Measurements from ENCODE around the gene GMDS.

The GMDS gene

DNA sequence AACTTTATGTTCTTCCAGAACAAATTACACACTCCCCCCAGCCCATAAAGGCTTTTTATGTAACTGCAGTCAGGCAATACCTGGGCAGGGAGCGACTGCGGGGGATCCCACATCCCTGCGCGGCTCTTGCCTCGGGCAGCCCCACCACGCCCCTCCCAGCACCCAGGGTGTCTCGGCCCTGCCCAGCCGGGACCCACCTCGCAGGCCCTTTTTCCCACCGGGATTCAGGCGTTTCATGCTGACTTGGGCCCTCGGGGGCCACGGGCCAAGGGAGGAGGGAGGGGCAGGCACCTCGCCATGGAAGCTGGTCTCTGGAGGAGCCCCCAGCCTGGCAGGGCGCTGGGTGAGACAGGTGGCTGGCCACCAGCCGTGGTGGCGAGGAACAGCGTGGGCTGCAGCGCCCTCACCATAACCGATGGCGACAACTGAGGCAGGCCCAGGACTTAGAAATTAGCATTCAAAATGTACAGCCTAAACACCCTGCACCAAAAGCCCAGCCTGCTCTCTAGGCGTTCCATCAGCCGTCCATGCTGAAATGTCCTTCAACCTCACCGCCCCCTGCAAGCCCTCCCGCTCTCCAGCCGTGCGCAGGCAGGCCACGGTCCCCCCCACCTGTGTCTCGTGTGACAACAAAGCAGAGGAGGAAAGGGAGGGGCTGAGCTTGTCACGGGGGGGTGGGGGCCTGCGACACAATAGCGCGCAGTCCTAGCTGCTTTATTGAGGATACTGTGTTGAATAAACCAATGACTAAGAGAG is 650.8 kb downstream of the GMDS start:
- DNase-seq: no peak

DNA sequence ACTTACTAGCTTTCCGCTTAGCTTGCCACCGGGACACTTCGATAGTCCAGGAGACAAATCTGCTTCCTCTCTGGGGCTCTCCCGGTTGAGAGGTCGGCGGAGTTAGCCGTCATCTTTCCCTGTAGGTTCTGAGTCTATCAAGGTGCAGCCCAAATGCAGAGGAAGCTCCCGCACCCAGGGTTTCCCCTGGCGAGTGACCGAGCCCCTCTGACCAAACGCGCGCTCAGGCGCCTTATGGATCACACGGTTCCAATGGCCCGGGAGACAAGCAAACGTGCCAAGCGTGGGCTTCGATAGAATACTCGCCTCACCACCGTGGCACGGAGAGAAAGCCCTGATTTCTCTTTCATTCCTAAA is 651.5 kb downstream of the GMDS start:
- DNase-seq: no peak

DNA sequence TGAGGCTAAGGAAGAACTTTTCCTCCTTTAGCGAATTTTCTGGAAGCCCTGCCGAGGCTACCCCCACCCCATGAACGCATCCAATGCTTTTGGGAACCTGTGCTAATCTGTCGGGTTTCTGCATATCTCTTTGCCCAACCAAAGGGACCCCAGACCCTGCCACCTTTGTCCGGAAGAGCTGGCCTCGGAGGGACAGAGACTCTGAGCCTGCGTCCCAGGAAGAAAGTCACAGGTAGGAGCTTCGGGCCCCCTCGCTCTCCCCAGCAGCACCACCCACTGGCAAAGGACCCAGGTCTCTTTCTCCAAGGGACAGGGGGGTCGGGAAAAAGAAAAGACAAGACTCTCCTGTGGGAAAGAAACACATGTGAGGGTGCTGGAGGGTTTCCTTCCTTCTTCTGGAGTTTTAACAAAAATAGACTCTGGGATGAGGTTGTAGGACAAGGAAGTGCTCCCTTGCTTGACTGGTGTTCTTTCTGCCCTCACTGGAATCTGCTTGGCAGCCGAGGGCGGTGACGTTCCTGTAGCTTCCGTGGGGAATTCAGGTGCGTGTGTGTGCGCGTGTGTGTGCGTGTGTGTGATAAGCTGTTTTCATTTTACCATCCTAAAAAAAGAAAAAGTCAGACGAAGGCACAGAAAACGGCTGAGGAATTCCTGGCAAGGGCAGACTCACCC is 652.0 kb downstream of the GMDS start:
- no peak for DNase-seq

DNA sequence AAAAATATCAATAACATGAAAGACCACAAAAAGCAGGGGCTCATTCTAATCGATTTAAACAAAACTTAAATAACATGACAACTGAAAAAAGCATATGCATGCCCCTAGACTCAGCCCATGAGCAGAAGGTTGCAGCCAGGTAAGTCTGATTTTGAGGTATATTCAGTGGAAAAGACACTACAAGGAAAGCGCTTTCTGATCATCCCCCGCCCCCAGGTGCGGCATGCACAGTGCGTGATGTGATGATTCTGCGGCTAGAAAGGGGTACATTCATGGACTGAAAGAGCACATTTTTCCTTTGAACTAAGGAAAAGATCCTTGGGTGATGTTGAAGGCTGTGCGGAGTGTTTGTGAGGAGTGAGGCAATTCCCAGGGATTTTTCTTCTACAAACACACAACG is 652.6 kb downstream of the GMDS start:
- no peak for DNase-seq

DNA sequence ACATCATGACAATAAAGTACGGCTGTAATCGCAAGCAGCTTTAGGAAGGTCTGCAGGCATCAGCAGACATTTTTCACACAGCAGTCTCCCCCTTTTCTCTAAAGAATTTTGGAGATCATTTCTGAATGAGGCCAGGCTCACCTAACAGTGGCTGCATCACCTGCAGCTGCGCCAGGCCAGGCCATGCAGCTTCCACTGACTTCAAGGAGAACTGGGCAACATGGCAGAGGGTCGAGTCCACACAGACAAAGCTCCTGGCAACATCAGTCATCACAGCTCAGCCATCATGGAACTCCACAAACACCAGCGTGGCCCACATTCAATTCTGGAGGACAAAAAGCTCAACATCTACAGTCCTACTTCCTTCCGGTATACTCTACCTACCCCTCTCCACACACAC is 653.5 kb downstream of the GMDS start:
- DNase-seq: no peak

DNA sequence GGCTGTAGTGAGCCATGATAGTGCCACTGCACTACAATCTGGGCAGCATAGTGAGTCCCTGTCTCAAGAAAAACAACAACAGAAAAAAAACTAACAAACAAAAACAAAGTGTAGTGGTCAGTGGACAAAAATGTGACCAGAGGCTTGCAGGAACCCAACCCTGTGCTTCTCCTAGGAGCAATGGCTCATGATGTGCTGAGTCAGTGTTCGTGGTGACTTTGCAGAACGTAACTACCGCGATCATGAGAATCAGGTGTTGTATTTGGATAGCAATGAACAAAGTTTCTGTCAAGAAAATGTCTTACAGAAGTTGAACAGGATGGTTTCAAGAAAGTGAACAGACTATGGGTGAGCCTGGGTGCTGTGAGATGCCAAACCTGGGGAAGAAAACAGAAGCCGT is 654.2 kb downstream of the GMDS start:
- DNase-seq: no peak

DNA sequence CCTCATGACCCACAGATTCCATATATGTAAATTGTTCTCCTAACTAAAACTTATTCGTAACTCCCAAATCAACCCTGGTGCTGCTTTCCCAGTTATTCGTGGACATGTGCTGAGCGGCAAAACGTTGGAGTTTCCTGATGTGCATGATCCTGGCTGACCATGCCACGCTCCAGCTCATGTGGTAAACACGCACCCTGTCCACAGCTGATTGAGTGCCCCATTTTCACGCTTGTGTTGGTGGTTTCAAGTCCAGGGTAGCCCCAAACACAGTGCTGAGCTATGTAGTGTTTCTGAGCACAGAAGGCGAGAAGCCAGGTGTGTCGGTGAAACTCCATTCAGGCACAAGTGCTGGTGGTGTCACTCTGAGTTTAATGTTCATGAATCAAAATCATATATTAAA is 654.8 kb downstream of the GMDS start:
- no peak for DNase-seq

DNA sequence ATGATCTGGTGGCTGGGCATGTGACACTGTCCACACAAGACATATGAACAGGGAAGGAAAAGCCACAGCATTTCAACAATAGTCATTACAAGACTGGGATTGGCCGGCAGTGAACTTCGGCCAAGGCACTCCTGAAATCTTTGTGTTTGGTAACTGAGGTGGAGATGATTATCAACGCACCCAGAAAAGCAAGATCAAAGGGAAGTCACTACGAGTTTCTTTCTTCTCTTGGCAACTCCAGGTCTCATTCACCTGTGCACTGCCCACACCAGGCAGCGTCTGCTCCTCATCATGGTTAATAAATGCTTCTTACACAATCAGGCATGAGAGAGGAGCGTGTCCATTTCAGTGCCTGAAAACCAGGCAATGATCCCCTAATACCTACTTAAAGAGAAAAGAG is 656.2 kb downstream of the GMDS start:
- no peak for DNase-seq

DNA sequence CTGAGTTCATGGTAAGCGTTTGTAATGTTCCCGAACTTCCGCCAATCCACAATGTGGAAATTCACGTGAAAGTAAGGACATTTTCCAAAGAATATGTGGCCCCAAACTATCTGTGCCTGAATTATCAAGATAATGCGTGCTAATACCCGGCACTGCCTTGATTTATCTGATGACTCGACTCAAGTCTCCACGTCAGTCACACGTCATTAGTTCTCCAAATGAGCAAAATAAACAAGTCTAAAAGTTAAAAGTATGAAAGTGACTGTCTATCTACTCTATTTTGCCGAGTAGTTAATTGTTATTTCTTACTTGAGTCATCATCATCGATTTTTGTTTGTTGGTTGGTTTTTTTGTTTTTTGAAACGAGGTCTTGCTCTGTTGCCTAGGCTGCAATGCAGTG is 657.4 kb downstream of the GMDS start:
- no peak for DNase-seq

DNA sequence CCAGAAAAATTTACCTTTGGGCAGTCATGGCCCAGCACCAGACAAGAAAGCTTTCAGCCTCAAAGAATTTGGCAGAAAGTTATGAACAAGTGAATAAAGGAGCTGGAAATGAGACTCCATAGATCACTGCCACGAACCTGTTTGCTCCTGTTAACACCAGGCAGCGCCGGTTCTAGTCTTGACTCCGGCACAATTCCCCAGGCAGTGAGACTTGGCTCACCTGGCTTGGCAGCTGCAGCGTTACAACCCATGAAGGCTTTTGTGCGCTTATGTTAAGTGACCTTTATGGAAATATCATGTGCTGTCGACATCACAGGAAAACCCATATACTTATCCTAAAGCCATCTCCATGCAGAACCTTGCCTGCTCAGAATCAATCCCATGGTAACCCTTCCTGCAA is 657.9 kb downstream of the GMDS start:
- DNase-seq: no peak

DNA sequence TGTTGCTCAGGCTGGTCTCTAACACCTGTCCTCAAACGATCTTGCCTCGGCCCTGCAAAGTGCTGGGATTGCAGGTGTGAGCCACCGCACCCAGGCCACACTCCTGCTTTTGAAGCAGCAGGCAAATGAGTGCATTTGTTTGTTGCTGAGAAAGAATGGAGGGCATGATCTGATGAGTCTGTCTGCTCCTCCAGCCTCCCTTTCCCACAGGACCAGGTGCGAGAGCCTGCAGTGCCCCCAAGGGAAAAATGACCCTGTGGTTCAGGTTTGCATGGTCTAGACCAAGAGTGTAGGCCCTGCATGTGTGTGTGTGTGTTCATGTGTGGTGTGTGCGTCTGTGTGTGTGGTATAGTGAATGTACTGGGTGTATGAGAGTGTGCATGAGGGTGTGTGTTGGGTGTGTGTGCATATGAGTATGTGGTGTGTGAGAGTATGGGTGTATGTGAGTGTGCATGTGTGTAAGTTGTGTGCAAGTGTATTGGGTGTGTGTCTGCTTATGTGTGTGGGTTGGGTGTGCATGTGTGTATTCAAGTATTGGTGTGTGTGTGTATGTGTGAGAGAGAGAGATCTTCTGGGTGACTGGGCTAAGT is 658.4 kb downstream of the GMDS start:
- DNase-seq: no peak

DNA sequence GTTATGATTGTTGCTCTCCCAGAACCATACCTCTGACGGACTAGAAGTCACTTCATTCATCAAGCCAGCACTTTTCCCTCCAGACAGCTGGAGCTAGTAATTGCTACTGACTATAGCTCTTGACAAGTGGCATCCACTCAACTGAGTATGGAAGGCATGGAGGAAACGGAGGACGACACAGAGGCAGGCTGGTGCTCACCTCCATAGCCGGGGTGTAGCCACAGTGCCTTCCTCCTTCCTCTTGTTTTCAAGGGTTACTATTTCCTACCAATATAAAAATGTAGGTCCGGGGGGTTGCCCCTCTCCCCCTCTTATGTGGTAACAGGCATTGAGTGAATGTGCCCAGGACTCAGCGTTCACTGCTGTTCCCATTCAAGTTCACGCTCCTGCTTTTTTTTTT is 659.1 kb downstream of the GMDS start:
- DNase-seq: no peak

DNA sequence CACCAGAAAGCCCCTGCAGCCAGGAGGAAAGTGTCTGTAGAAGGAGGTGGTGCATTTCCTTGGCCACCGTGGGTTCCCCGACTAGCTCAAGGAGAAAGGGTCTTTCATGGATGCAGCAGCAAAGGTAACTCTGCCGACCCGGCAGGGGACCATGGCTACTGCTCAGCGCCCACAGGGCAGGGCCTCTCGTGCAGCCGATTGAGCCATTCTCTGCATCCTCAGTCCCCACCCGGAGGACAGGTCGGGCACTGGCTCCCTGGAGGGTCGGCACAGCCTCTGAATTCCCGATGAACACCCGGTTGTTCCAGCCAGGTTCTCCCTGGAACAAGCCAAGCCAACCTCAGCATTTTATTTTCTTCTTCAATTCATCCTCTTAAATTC is 659.7 kb downstream of the GMDS start:
- DNase-seq: no peak

DNA sequence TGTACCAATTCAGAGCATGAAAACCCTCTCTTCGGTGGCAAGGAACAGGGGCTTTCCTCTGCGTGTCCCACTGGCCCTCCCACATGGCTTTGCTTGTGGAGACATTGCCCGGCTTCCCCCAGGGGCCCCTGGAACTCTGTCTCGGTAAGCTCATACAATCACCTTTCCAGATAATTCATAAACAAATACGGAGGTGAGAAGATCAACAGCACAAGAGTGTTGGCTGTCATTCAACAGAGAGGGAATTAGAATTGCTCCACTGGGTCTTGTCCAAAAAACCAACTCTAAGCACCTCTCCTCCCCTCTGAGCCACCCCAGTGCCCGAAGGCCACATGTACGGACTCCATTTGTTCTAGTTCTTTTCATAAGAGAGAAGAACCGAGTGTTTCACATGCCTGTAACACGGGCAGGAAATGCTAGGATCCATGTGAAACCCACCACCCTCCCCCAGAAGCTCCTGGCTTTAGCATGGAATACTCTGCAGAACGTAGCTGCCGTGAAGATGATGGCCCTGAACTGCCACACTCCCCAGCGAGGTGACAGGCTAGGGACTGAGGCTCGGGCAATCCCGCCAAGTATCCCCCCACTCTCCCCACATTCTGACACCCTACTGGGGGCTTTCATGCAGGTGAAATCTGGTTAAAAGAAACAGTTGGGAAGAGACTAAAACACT is 660.3 kb downstream of the GMDS start:
- no peak for DNase-seq

DNA sequence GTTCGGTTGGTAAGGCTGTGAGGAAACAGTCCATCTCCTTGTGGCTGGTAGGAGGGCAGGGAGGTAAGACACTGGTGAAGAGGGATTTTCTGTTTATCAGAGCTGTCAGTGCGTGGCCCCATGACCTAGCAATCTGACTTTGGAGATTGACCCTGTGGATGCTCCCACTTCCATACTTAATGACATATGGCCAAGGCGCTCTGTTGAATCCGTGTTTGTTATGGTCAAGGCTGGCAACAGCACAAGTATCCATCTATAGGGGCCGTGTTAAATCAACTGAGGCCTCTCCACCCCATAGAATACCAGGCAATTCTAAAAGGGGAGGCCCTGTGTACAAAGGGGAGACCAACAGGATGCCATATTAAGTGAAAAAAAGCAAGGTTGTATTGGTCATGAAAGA is 661.3 kb downstream of the GMDS start:
- DNase-seq: no peak

DNA sequence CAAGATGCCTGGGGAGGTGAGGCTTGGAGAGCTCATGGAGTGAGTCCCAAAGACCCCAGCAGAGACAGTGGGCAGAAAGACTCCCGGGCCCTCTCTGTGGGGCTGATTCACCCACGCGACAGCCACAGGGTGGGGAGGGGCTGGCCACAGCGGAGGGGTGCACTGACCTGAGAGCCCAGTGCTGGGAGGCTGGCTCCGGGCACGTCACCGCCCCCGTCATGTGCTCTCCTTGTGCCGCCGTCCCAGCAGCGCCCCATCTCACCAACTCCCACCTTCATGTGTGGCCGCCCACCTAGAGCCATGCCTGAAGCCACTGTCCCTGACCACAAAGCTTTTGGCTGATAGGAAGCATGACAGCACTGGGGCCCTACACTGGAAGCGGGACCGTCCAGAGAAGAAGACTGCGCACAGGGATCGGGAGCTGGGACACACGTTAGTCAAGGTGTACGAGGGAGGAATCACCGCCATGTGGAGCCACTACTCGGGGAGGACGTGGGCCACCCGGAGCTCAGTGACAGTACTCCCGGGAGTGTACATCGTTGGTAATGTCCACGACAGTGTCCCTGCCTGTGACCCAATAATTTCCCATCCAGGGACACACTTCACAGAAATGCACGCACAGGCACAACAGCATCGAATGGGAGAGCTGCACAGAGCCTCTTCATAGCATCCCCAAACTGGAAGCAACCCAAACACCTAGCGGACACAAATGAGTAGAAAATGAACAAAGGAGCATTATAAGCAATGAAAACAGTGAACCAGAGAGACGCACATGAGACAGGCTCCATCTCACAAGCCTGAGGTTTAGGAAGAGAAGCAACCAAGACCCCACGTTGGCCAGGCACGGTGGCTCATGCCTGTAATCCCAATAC is 664.0 kb downstream of the GMDS start:
- no peak for DNase-seq

DNA sequence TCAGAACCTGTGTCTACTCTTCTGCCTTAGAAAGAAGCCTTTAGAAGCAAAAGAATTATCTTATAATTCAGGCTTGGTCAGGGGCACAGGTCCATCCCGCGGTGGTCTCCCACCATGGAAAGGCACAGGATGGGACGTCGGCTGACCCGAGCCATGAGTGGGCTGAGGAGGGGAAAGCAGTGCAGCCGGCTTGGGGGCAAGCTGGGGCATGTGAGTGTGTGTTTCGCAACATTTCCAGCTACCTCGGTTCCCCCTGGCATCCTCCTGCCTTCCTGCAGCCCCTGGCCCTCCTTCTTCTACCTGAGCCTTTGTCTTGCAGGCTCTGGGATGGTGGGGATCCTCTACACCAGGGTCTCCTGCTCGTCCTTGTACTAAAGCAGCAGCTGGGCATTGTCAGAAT is 664.8 kb downstream of the GMDS start:
- no peak for DNase-seq

DNA sequence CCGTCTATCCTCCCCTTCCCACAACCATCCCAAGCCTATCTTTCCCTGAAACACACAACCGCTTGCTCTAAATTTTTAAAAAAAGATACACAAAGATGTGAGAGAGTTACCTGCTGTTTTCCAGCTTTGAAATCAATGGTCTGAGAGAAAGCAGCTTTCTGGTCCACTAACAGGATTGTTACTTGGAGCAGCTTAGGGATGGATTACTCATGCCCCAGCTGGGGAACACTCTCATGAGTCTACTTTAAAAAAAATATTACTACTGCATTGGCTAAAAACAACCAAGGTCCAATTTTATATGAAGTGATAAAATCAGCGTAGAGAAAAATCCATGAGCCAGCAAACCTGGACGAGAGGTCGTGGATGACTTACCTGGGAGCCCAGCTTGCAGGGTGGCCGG is 665.3 kb downstream of the GMDS start:
- no peak for DNase-seq

DNA sequence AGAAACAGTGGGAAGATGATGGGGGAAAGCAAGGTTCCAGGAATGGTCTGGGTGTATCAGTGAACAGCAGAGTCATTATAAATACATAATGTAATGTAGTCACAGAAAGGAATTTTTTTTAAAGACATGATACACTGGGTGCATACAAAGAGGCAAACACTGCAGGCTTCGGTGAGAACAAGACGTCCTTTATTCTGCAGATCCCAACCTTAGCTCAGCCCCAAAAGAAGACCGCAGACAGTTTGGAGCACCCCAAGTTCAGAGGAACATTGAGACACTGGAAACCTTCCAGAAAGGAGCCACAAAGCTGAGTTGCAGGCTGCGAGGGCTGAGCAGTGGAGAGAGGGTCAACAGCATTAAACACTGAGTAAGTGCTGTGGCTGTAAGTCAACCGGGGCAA is 666.3 kb downstream of the GMDS start:
- DNase-seq: no peak

DNA sequence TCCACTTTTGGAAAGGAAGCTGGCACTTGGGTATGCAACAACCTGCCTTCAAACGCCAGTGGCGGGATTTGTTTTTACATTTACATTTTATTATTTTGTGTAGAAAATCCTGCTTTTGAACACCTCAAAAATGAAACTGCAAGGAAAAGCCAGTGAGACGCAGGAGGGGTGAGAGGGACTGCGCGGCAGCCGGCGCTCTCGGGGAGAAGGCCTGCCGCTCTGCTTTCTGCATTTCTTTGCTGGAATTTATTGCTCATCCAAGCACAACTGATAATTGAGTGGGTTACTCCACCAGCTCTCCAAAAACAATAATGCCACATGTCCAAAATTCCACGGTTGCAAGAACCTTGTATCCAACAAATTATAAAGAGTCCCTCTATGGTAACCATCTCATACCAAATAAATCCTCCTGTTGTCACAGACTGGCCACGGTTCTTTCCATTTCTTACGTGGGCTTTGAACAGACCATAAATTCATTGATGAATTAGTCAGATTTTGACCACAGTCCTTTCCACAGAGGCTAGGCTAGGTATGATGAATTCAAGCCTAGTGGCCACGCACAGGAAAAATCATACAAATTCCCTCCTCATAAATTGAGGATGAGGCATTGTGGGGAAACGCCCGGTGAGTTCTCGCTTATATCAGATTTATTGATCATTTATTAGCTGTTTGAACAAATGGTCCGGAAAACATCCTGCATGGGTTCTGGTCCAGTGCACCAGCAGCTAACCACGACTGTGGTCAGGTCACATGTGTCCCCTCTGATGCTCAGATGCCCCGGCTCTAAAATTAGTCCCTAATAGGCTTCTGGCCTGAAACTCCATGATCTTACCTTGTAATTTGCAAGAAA is 667.3 kb downstream of the GMDS start:
- no peak for DNase-seq

DNA sequence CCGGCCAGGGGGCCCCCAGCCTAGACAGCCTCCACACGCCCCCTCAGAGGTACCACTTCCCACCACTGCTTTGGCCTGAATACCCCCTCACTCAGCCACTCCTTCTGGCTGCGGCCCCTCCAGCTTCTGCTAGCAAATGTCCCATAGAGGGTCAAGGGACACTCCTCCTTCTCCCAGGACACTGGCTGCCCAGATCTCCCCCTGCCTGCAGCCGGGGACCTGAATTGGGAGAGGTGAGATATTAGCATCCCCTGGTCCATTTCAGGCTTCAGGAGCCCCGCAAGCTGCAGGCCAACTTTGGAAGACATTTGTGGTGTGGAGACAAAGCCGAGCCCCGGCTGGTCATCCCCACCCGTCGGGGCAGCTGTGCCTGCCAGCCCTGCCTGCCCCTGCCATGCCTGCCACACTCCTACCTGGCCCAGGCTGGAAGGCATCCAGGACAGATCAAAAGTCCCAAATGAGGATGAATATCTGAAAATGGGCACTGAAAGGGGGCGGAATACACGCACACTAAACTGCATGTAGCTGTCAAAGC is 668.2 kb downstream of the GMDS start:
- no peak for DNase-seq

DNA sequence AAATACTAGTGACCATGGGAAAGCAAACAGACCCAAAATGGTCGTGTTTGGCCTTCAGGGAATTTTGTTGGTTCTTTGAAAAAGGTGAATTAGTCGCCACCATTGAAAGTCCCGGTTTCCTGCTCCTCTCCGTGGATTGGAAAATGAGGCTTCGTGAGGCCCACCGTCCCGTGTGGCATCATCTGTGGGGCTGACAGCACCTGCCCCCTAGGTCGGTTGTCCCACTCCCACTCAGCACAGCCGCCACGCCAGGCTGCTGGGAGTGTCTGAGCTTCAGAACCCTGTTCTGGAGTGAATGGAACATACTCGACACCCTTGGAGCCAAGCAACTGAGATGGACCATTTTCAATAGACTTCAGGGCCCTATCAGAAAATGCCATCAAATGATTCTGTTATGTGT is 668.7 kb downstream of the GMDS start:
- no peak for DNase-seq
